HCT116 (cell line): ENCODE measurements around the gene C19orf44. TPM values are rescaled to one million over a fixed set of nuclear protein-coding genes. Genes with fewer than 3 reads are reported as not detected.

Source experiments
- ATAC-seq: fragments of 200-7000 bp; cut with Tn5 transposase; 2 replicates; pipeline ENCODE4 v1.9.1; 2020; ENCODE audit warnings: mild to moderate bottlenecking, moderate library complexity
- BruUV-seq: library from RNA; stranded (reverse); fragments of 400-500 nt; replicated peaks from 2 replicates; lab custom pipeline; 2021; lab: Mats Ljungman, UMichigan
- CTCF ChIA-PET: fragments of 300-600 bp; sonication (Branson Sonifier 250); formaldehyde crosslinking; loops from one replicate; lab custom pipeline; 2021; ENCODE audit warnings: antibody characterized with exemption; lab: Charles Lee
- POLR2A ChIA-PET: fragments of 300-600, 350-600 bp; sonication (Branson Sonifier 250); formaldehyde crosslinking; loops from one replicate; lab custom pipeline; 2021; ENCODE audit warnings: antibody characterized with exemption; lab: Charles Lee
- RAD21 ChIA-PET, 2 experiments: fragments of 300-600 bp; sonication (Branson Sonifier 250); formaldehyde crosslinking; loops; one replicate each; lab custom pipeline; 2023; ENCODE audit warnings: low total read pairs in 2 of 2; ENCODE audit not compliant: uncharacterized antibody in 2 of 2, unreplicated experiment in 2 of 2, low non-redundant PET in 1 of 2; lab: Charles Lee
- DNase-seq: peaks from one replicate; pipeline ENCODE4 v3.0.0-alpha.2; 2010; ENCODE audit warnings: low read depth, low spot score
- H2AFZ ChIP-seq: fragments of 200-600 bp; shearing (Covaris generic), sonication (generic); 2 replicates; pipeline ENCODE4 v1.6.1; 2017; ENCODE audit warnings: low read depth, mixed run types, mixed read lengths, antibody characterized with exemption, low read length; ENCODE audit not compliant: poor library complexity, severe bottlenecking
- H3K27ac ChIP-seq: 2 replicates; pipeline ENCODE4 v1.5.1; 2012; ENCODE audit warnings: low read depth, low read length
- H3K27me3 ChIP-seq: fragments of 200-600 bp; sonication (generic); 2 replicates; pipeline ENCODE4 v1.6.1; 2016; ENCODE audit warnings: mixed run types, low read length, mixed read lengths; ENCODE audit not compliant: insufficient read depth
- H3K36me3 ChIP-seq, 2 experiments: fragments of 200-500 bp in 1 of 2; fragments of 200-600 bp in 1 of 2; sonication (Bioruptor generic) in 1 of 2; sonication (generic) in 1 of 2; 2 replicates each; pipeline versions ENCODE4 v1.5.1 to v1.6.1; 2014 to 2016; ENCODE audit warnings: low read length in 2 of 2, inconsistent platforms in 1 of 2, mixed read lengths in 1 of 2, mixed run types in 1 of 2; ENCODE audit not compliant: insufficient read depth in 2 of 2, control insufficient read depth in 1 of 2
- H3K4me1 ChIP-seq, 2 experiments: fragments of 200-600 bp in 1 of 2; sonication (generic) in 1 of 2; 2 replicates each; pipeline versions ENCODE4 v1.5.1 to v1.6.1; 2012 to 2017; ENCODE audit warnings: low read length in 2 of 2, inconsistent platforms in 1 of 2, mild to moderate bottlenecking in 1 of 2, mixed read lengths in 1 of 2, mixed run types in 1 of 2, moderate library complexity in 1 of 2; ENCODE audit not compliant: insufficient read depth in 2 of 2, control insufficient read depth in 1 of 2
- H3K4me2 ChIP-seq: fragments of 200-600 bp; sonication (generic); 2 replicates; pipeline ENCODE4 v1.6.1; 2017; ENCODE audit warnings: mixed run types, low read length, mixed read lengths
- H3K4me3 ChIP-seq, 2 experiments: fragments of 200-600 bp in 1 of 2; sonication (generic) in 1 of 2; replicated peaks in 1 of 2; 2 replicates each; pipeline ENCODE4 v1.5.1; 2011 to 2016; ENCODE audit warnings: low read length in 2 of 2, control low read depth in 1 of 2, low read depth in 1 of 2, mild to moderate bottlenecking in 1 of 2, mixed read lengths in 1 of 2, mixed run types in 1 of 2
- H3K79me2 ChIP-seq: fragments of 200-600 bp; sonication (generic); 2 replicates; pipeline ENCODE4 v1.6.1; 2017; ENCODE audit warnings: mild to moderate bottlenecking, mixed run types, low read length, moderate library complexity, mixed read lengths; ENCODE audit not compliant: insufficient read depth
- H3K9ac ChIP-seq: fragments of 200-600 bp; sonication (generic); 2 replicates; pipeline ENCODE4 v1.6.1; 2016; ENCODE audit warnings: low read length, mixed read lengths
- H3K9me2 ChIP-seq: fragments of 200-600 bp; sonication (generic), shearing (Covaris generic); 2 replicates; pipeline ENCODE4 v1.6.1; 2017; ENCODE audit warnings: mixed run types, mild to moderate bottlenecking, moderate library complexity; ENCODE audit not compliant: insufficient read depth
- H3K9me3 ChIP-seq, 2 experiments: fragments of 200-500 bp in 1 of 2; fragments of 200-600 bp in 1 of 2; sonication (Bioruptor generic) in 1 of 2; sonication (generic) in 1 of 2; 2 replicates each; pipeline ENCODE4 v1.6.1; 2014 to 2017; ENCODE audit warnings: low read length in 2 of 2, mixed read lengths in 2 of 2, inconsistent platforms in 1 of 2, low read depth in 1 of 2, mild to moderate bottlenecking in 1 of 2, mixed run types in 1 of 2, moderate library complexity in 1 of 2; ENCODE audit not compliant: control insufficient read depth in 1 of 2, insufficient read depth in 1 of 2
- H4K20me1 ChIP-seq: fragments of 200-600 bp; sonication (generic), shearing (Covaris generic); 2 replicates; pipeline ENCODE4 v1.6.1; 2017; ENCODE audit warnings: mixed run types, mild to moderate bottlenecking, moderate library complexity; ENCODE audit not compliant: insufficient read depth
- CBX3 ChIP-seq: IDR thresholded peaks from 2 replicates; pipeline ENCODE4 v1.6.1; 2012; ENCODE audit warnings: low read depth
- CEBPB ChIP-seq: IDR thresholded peaks from 2 replicates; pipeline ENCODE4 v1.6.1; 2012; ENCODE audit warnings: low read depth
- EGR1 ChIP-seq: IDR thresholded peaks from 2 replicates; pipeline ENCODE4 v1.6.1; 2012; ENCODE audit warnings: low read depth
- ELF1 ChIP-seq: IDR thresholded peaks from 2 replicates; pipeline ENCODE4 v1.6.1; 2012; ENCODE audit warnings: low read depth, borderline replicate concordance
- EZH2 ChIP-seq: fragments of 200-600 bp; sonication (generic); IDR thresholded peaks from 2 replicates; pipeline ENCODE4 v1.6.1; 2017; ENCODE audit warnings: antibody characterized with exemption, mixed run types
- EZH2phosphoT487 ChIP-seq: fragments of 200-600 bp; IDR thresholded peaks from 2 replicates; pipeline ENCODE4 v1.6.1; 2018; ENCODE audit warnings: antibody characterized with exemption, borderline replicate concordance
- FOSL1 ChIP-seq: IDR thresholded peaks from 2 replicates; pipeline ENCODE4 v1.6.1; 2012; ENCODE audit warnings: low read depth
- POLR2A ChIP-seq: IDR thresholded peaks from 2 replicates; pipeline ENCODE4 v1.7.0; 2011; ENCODE audit warnings: borderline replicate concordance; ENCODE audit not compliant: insufficient read depth, insufficient read length; ENCODE audit errors: extremely low read depth
- POLR2AphosphoS5 ChIP-seq: IDR thresholded peaks from 2 replicates; pipeline ENCODE4 v1.6.1; 2011; ENCODE audit warnings: mild to moderate bottlenecking, low read depth, low read length, moderate library complexity
- RAD21 ChIP-seq: IDR thresholded peaks from 2 replicates; pipeline ENCODE4 v1.6.1; 2012; ENCODE audit warnings: low read depth, mild to moderate bottlenecking
- SIN3A ChIP-seq: IDR thresholded peaks from 2 replicates; pipeline ENCODE4 v1.6.1; 2012; ENCODE audit warnings: low read depth
- SP1 ChIP-seq: IDR thresholded peaks from 2 replicates; pipeline ENCODE4 v1.6.1; 2012; ENCODE audit warnings: low read depth
- TCF7L2 ChIP-seq: IDR thresholded peaks from 2 replicates; pipeline ENCODE4 v1.7.0; 2011; ENCODE audit warnings: borderline replicate concordance, inconsistent platforms; ENCODE audit not compliant: insufficient read depth, insufficient read length; ENCODE audit errors: extremely low read depth
- YY1 ChIP-seq: IDR thresholded peaks from 2 replicates; pipeline ENCODE4 v1.6.1; 2011; ENCODE audit warnings: low read length, low read depth, moderate library complexity, mild to moderate bottlenecking; ENCODE audit not compliant: insufficient replicate concordance; ENCODE audit errors: extremely low read depth
- ZFX ChIP-seq: fragments of 450-650 bp; IDR thresholded peaks from 2 replicates; pipeline ENCODE4 v1.6.1; 2017
- intact Hi-C: fragments of 100-400 bp; cut with micrococcal nuclease; formaldehyde crosslinking; loops from 2 replicates; pipeline ENCODE4 v1.10.0; 2022
- total RNA-seq: library from RNA; stranded (reverse); gene quantifications from one replicate; pipeline ENCODE4 v1.2.1, GENCODE V29; 2021; ENCODE audit not compliant: unreplicated experiment
- TF ChIP-seq, protein P1 (sequence below), 3 experiments: fragments of 200-600 bp in 1 of 3; sonication (generic) in 1 of 3; IDR thresholded peaks in 2 of 3; conservative IDR thresholded peaks in 1 of 3; 2 replicates each; pipeline ENCODE4 v1.5.1; 2012 to 2017; ENCODE audit warnings: low read depth in 2 of 3, low read length in 2 of 3, antibody characterized with exemption in 1 of 3, borderline replicate concordance in 1 of 3, control low read depth in 1 of 3, mild to moderate bottlenecking in 1 of 3, mixed read lengths in 1 of 3, mixed run types in 1 of 3, moderate library complexity in 1 of 3; ENCODE audit not compliant: insufficient read depth in 1 of 3
- TF ChIP-seq, protein P2 (sequence below): IDR thresholded peaks from 2 replicates; pipeline ENCODE4 v1.6.1; 2012
- TF ChIP-seq, protein P3 (sequence below): IDR thresholded peaks from 2 replicates; pipeline ENCODE4 v1.6.1; 2012
- TF ChIP-seq, protein P4 (sequence below): IDR thresholded peaks from 2 replicates; pipeline ENCODE4 v1.6.1; 2012; ENCODE audit warnings: low read depth
- TF ChIP-seq, protein P5 (sequence below): IDR thresholded peaks from 2 replicates; pipeline ENCODE4 v1.6.1; 2011; ENCODE audit warnings: mild to moderate bottlenecking, low read length, moderate library complexity; ENCODE audit not compliant: insufficient replicate concordance; ENCODE audit errors: extremely low read depth

Gene C19orf44
- total RNA-seq, 1 experiment from 2014 or later, result 6.8 TPM

DNA sequence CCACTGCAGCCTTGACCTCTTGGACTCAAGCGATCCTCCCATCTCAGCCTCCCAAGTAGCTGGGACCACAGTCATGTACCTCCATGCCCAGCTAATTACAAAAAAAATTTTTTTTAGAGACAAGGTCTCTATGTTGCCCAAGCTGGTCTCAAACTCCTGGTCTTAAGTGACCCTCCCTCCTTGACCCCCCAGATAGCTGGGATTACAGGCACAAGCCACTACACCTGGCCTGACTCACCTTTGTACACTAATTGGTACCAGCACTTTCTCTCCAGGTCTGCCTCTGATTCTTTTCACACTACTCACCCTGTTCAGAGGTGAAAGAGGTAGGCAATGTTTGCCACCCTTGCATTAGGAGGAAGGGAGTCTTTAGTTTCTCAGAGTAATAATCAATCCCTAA is 18.9 kb upstream of the C19orf44 start:
- no peaks in the 10 kb centered on the region for H3K9me2 ChIP-seq
- H4K20me1 ChIP-seq, result no peaks in the 10 kb centered on the region
- intact Hi-C loops, result no loop called here
- no peak overlapping the region for H2AFZ ChIP-seq
- peaks cover 0 to 1% of the 10 kb centered on the region in 2 experiments; a peak in 2 of 4 replicates for H3K4me1 ChIP-seq
- no peak overlapping the region for H3K4me2 ChIP-seq
- H3K79me2 ChIP-seq, result no peaks in the 10 kb centered on the region
- no peaks in the 10 kb centered on the region for H3K27me3 ChIP-seq
- H3K36me3 ChIP-seq, result no peaks in the 10 kb centered on the region
- no TSS peak for BruUV-seq
- DNase-seq (no peak), ATAC-seq (no peak)
- H3K9ac ChIP-seq, result no peak overlapping the region
- ChIA-PET RAD21 (interaction anchor here in 1 of 2 experiments (0.6 kb wide), 1 partner anchor 45 kb away, joined by 4 read pairs; no protein-coding TSS in a partner anchor), POLR2A (no interaction called here), CTCF (no interaction called here)
- H3K4me3 ChIP-seq, result no peak overlapping the region
- TF ChIP-seq, protein P1, sequence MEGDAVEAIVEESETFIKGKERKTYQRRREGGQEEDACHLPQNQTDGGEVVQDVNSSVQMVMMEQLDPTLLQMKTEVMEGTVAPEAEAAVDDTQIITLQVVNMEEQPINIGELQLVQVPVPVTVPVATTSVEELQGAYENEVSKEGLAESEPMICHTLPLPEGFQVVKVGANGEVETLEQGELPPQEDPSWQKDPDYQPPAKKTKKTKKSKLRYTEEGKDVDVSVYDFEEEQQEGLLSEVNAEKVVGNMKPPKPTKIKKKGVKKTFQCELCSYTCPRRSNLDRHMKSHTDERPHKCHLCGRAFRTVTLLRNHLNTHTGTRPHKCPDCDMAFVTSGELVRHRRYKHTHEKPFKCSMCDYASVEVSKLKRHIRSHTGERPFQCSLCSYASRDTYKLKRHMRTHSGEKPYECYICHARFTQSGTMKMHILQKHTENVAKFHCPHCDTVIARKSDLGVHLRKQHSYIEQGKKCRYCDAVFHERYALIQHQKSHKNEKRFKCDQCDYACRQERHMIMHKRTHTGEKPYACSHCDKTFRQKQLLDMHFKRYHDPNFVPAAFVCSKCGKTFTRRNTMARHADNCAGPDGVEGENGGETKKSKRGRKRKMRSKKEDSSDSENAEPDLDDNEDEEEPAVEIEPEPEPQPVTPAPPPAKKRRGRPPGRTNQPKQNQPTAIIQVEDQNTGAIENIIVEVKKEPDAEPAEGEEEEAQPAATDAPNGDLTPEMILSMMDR (IDR thresholded peaks at IDR 0.05 in 2 of 3, conservative IDR thresholded peaks at IDR 0.05 in 1 of 3; ENCODE audit: borderline replicate concordance in 1 of 3, insufficient read depth in 1 of 3, low read depth in 2 of 3, low read length in 2 of 3), result no peak
- TF ChIP-seq POLR2AphosphoS5 (no peak), EZH2phosphoT487 (no peak), ELF1 (no peak), SP1 (no peak), TCF7L2 (no peak), CBX3 (no peak), RAD21 (no peak), YY1 (no peak), EGR1 (no peak), ZFX (no peak), SIN3A (no peak), CEBPB (no peak), POLR2A (no peak), EZH2 (no peak), FOSL1 (no peak)
- TF ChIP-seq, protein P2, sequence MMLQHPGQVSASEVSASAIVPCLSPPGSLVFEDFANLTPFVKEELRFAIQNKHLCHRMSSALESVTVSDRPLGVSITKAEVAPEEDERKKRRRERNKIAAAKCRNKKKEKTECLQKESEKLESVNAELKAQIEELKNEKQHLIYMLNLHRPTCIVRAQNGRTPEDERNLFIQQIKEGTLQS, result no peak
- TF ChIP-seq, protein P3, sequence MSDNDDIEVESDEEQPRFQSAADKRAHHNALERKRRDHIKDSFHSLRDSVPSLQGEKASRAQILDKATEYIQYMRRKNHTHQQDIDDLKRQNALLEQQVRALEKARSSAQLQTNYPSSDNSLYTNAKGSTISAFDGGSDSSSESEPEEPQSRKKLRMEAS, result no peak
- TF ChIP-seq, protein P4, sequence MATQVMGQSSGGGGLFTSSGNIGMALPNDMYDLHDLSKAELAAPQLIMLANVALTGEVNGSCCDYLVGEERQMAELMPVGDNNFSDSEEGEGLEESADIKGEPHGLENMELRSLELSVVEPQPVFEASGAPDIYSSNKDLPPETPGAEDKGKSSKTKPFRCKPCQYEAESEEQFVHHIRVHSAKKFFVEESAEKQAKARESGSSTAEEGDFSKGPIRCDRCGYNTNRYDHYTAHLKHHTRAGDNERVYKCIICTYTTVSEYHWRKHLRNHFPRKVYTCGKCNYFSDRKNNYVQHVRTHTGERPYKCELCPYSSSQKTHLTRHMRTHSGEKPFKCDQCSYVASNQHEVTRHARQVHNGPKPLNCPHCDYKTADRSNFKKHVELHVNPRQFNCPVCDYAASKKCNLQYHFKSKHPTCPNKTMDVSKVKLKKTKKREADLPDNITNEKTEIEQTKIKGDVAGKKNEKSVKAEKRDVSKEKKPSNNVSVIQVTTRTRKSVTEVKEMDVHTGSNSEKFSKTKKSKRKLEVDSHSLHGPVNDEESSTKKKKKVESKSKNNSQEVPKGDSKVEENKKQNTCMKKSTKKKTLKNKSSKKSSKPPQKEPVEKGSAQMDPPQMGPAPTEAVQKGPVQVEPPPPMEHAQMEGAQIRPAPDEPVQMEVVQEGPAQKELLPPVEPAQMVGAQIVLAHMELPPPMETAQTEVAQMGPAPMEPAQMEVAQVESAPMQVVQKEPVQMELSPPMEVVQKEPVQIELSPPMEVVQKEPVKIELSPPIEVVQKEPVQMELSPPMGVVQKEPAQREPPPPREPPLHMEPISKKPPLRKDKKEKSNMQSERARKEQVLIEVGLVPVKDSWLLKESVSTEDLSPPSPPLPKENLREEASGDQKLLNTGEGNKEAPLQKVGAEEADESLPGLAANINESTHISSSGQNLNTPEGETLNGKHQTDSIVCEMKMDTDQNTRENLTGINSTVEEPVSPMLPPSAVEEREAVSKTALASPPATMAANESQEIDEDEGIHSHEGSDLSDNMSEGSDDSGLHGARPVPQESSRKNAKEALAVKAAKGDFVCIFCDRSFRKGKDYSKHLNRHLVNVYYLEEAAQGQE, result no peak
- TF ChIP-seq, protein P5, sequence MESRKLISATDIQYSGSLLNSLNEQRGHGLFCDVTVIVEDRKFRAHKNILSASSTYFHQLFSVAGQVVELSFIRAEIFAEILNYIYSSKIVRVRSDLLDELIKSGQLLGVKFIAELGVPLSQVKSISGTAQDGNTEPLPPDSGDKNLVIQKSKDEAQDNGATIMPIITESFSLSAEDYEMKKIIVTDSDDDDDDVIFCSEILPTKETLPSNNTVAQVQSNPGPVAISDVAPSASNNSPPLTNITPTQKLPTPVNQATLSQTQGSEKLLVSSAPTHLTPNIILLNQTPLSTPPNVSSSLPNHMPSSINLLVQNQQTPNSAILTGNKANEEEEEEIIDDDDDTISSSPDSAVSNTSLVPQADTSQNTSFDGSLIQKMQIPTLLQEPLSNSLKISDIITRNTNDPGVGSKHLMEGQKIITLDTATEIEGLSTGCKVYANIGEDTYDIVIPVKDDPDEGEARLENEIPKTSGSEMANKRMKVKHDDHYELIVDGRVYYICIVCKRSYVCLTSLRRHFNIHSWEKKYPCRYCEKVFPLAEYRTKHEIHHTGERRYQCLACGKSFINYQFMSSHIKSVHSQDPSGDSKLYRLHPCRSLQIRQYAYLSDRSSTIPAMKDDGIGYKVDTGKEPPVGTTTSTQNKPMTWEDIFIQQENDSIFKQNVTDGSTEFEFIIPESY, result no peak
- no peaks in the 10 kb centered on the region; a peak in 1 of 4 replicates for H3K9me3 ChIP-seq
- H3K27ac ChIP-seq, result no peak overlapping the region
